ENCODE measurements around the gene KLF2.
"Not testable (repeated sequence)": the region's sequence is repeated elsewhere in the genome, so short reads cannot be mapped to it uniquely, and the experiment has no call there.

Gene KLF2

DNA sequence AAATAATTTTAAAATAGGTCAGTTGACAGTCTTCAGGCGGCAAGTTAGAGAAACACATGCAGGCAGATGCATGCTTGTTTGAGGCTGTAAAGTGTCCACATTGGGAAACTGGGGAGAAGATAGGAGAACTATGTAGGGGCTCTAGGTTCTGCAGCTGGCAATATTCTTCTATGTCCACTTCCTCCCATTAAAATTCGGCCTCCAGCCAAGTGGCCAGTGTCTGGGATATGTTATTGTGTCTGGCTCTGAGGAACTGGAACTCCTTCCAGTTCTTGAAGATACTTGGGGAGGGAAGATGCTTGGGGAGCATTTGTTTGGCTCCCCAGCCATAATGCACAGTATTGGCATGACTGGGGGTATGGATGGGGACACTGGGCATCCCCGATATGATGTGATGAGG lies 20.9 kb upstream of the KLF2 start:
- H3K4me3 ChIP-seq (ENCODE audit: low read depth, low read length): no peak overlapping the region
- TF ChIP-seq, protein P1, sequence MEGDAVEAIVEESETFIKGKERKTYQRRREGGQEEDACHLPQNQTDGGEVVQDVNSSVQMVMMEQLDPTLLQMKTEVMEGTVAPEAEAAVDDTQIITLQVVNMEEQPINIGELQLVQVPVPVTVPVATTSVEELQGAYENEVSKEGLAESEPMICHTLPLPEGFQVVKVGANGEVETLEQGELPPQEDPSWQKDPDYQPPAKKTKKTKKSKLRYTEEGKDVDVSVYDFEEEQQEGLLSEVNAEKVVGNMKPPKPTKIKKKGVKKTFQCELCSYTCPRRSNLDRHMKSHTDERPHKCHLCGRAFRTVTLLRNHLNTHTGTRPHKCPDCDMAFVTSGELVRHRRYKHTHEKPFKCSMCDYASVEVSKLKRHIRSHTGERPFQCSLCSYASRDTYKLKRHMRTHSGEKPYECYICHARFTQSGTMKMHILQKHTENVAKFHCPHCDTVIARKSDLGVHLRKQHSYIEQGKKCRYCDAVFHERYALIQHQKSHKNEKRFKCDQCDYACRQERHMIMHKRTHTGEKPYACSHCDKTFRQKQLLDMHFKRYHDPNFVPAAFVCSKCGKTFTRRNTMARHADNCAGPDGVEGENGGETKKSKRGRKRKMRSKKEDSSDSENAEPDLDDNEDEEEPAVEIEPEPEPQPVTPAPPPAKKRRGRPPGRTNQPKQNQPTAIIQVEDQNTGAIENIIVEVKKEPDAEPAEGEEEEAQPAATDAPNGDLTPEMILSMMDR (IDR thresholded peaks at IDR 0.05; ENCODE audit: low read depth, low read length, missing control alignments): no peak
- no peaks in the 10 kb centered on the region for H3K27me3 ChIP-seq (replicated peaks)
- in situ Hi-C loops (cut with HindIII; ENCODE audit: low pct_ligation_motif_present, low sequenced_read_pairs): no loop called here
- H3K36me3 ChIP-seq (replicated peaks): no peaks in the 10 kb centered on the region
- DNase-seq: no peak
- H3K27ac ChIP-seq: no peak overlapping the region

DNA sequence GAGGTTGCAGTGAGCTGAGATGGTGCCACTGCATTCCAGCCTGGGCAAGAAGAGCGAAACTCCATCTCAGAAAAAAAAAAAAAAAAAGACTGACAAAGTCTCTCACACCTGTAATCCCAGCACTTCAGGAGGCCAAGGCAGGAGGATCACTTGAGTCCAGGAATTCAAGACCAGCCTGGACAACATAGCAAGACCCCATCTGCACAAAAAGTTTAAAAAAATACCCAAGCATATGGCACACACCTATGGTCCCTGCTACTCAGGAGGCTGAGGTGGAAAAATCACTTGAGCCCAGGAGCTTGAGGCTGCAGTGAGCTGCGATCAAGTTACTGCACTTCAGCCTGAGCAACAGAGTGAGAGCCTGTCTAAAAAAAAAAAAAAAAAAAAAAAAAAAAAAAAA lies 20.1 kb upstream of the KLF2 start:
- H3K27ac ChIP-seq; in situ Hi-C loops (cut with HindIII; ENCODE audit: low pct_ligation_motif_present, low sequenced_read_pairs); H3K36me3 ChIP-seq (replicated peaks); DNase-seq; H3K27me3 ChIP-seq (replicated peaks); H3K4me3 ChIP-seq (ENCODE audit: low read depth, low read length): not testable (repeated sequence)

DNA sequence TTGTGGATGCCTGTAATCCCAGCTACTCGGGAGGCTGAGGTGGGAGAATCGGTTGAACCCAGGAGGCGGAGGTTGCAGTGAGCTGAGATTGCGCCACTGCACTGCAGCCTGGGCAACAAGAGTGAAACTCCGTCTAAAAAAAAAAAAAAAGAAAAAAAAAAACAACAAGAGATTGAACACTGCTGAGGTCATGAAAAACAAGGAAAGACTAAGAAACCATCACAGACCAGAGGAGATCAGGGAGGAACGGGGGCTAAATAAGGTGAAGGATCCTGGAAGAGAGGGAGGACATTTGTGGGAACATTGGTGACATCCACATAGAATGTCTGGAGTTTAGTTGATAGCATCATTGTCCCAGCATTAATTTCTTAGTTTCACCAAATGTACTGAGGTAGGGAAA lies 19.6 kb upstream of the KLF2 start:
- in situ Hi-C loops (cut with HindIII; ENCODE audit: low pct_ligation_motif_present, low sequenced_read_pairs); H3K27me3 ChIP-seq (replicated peaks); H3K27ac ChIP-seq; H3K4me3 ChIP-seq (ENCODE audit: low read depth, low read length); H3K36me3 ChIP-seq (replicated peaks); DNase-seq: not testable (repeated sequence)

DNA sequence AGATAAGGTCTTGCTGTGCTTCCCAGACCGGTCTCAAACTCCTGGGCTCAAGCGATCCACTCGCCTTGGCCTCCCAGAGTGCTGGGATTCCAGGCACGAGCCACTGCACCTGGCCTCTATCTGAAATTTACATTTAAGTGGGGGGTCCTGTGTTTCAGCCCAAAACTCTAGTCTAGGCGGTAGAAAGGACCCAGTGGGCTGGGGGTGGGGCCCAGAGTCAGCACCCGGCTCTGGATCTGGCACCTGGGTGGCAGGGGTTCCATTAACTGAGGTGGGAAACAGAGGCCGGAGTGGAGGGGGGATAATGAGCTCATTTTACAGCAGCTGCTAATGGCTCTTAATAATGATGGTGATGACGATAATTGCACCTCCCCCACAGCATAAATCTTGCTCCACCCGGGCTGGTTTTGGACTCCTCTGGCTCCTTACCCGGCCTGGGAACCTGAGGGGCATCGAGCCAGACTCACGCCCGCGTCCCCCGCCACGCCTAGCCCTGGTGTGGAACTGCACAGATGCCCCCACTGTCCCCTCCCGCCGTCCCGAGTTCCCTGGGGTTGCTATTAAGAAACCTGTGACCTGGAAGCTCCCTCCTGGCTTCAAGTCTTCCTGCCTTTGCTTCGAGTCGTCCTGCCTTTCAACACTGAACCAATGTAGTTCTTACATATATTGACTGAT lies 17.8 kb upstream of the KLF2 start:
- TF ChIP-seq, protein P1 (IDR thresholded peaks at IDR 0.05; ENCODE audit: low read depth, low read length, missing control alignments): no peak
- no peaks in the 10 kb centered on the region for H3K27me3 ChIP-seq (replicated peaks)
- no peak for DNase-seq
- H3K4me3 ChIP-seq (ENCODE audit: low read depth, low read length): no peak overlapping the region
- H3K27ac ChIP-seq: no peak overlapping the region
- in situ Hi-C loops (cut with HindIII; ENCODE audit: low pct_ligation_motif_present, low sequenced_read_pairs): no loop called here
- H3K36me3 ChIP-seq (replicated peaks): no peaks in the 10 kb centered on the region

DNA sequence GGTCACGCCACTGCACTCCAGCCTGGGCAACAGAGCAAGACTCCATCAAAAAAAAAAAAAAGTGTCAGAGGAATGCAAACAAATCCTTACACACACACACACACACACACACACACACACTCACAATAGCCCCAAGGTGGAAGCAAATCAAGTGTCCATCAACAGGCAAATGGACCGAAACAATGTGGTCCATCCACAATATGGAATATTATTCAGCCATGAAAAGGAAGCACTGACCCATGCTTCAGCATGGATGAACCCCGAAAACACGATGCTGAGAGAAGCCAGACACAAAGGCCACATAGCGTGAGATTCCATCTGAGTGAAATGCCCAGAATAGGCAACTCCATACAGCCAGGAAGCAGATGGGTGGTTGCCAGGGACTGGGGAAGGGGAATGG lies 16.5 kb upstream of the KLF2 start:
- TF ChIP-seq, protein P1 (IDR thresholded peaks at IDR 0.05; ENCODE audit: low read depth, low read length, missing control alignments): no peak
- Histone ChIP-seq H3K36me3 (replicated peaks) (no peaks in the 10 kb centered on the region), H3K4me3 (ENCODE audit: low read depth, low read length) (no peak overlapping the region), H3K27ac (no peak overlapping the region), H3K27me3 (replicated peaks) (no peaks in the 10 kb centered on the region)
- in situ Hi-C loops (cut with HindIII; ENCODE audit: low pct_ligation_motif_present, low sequenced_read_pairs): no loop called here
- DNase-seq: no peak

DNA sequence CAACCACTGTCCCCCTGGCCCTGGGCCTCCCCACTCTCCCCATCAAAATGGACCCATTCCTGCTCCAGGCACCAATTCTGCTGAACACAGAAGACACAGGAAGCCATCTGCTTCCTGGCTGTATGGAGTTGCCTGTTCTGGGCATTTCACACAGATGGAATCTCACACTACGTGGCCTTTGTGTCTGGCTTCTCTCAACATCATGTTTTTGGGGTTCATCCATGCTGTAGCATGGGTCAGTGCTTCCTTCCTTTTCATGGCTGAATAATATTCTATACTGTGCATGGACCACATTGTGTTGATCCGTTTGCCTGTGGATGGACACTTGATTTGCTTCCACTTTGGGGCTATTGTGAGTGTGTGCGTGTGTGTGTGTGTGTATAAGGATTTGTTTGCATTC lies 15.0 kb upstream of the KLF2 start:
- Histone ChIP-seq H3K27me3 (replicated peaks) (no peaks in the 10 kb centered on the region), H3K36me3 (replicated peaks) (no peaks in the 10 kb centered on the region), H3K4me3 (ENCODE audit: low read depth, low read length) (no peak overlapping the region), H3K27ac (no peak overlapping the region)
- TF ChIP-seq, protein P1 (IDR thresholded peaks at IDR 0.05; ENCODE audit: low read depth, low read length, missing control alignments): no peak
- in situ Hi-C loops (cut with HindIII; ENCODE audit: low pct_ligation_motif_present, low sequenced_read_pairs): no loop called here
- DNase-seq: no peak

DNA sequence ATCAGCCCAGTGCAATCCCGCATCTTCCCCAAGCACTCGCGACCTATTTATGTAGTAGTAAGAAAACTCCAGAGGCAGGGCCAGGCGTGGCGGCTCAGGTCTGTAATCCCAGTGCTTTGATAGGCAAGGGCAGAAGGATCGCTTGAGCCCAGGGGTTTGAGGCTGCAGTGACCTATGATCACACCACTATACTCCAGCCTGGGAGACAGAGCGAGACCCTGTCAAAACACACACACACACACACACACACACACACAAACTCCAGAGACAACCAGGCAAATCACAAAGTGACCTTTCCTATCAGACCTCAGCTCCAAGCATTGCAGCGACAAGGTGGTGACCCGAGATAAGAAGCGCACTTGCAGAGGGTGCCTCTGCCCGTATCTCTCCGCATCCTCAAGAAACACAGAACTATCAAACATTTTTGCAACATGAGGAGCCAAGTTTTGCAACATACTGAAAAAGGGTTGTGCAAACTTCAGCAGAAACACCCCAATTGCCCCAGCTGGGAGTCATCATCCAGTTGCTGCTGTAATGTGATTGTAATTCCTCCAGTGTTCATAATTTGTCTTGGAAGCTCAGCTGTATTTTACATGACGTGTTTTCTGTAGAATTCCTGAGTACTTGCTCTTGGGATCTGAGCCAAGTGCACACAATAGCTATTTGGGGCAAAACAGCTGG lies 8.7 kb upstream of the KLF2 start:
- peak overlapping the region; percentile 66 for H3K27ac ChIP-seq
- in situ Hi-C loops (cut with HindIII; ENCODE audit: low pct_ligation_motif_present, low sequenced_read_pairs): no loop called here
- no peaks in the 10 kb centered on the region for H3K27me3 ChIP-seq (replicated peaks)
- no peaks in the 10 kb centered on the region for H3K36me3 ChIP-seq (replicated peaks)
- TF ChIP-seq, protein P1 (IDR thresholded peaks at IDR 0.05; ENCODE audit: low read depth, low read length, missing control alignments): no peak
- H3K4me3 ChIP-seq (ENCODE audit: low read depth, low read length): no peak overlapping the region
- peak; percentile 93 for DNase-seq
